ENCODE results near the gene FOXF1.

FOXF1 gene

DNA sequence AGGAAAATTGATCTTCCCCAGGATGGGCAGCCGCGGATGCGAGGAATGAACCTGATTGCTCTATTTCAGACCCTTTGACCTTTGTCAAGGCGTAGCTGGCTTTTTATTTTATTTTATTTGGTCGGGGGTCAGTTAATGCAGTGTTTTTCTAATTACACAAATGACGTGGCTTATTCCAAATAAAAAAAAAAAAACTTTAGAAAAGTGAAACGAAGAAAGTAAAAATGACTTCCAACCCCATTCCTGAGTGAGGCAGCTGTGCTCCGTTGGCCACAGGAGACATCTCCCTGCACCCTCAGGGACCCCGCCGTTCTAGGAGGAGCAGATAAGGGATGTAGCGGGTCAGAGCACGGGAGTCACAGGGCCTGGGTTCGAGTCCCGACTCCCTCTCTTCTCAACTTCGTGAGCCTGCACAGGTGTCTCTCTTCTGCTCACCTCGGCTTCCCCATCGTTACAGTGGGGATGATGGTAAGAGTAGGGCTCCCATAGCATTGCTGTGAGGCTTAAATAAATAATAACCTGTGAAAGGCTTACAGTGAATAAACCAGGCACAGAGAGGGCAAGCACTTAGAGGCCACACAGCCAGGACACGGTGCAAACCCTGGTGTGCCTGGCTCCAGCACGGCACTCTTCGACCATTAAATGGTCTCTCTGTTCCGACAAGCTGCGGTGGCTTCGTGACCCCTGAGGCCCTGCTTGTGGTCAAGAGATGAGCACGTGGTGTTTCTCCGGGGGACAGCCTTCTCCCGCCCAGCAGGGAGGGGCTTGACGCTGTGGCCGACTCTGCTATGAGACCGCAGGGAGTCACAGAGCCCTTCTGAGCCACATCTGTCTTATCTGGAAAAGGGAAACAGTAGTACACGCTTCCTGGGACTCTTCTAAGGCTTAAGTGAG, 10.2 kb downstream of the FOXF1 start:
- no peak overlapping the region for H3K4me3 ChIP-seq (ENCODE audit: low read depth, low read length)
- in situ Hi-C loops (cut with HindIII; ENCODE audit: low sequenced_read_pairs): no loop called here
- TF ChIP-seq, protein P1, sequence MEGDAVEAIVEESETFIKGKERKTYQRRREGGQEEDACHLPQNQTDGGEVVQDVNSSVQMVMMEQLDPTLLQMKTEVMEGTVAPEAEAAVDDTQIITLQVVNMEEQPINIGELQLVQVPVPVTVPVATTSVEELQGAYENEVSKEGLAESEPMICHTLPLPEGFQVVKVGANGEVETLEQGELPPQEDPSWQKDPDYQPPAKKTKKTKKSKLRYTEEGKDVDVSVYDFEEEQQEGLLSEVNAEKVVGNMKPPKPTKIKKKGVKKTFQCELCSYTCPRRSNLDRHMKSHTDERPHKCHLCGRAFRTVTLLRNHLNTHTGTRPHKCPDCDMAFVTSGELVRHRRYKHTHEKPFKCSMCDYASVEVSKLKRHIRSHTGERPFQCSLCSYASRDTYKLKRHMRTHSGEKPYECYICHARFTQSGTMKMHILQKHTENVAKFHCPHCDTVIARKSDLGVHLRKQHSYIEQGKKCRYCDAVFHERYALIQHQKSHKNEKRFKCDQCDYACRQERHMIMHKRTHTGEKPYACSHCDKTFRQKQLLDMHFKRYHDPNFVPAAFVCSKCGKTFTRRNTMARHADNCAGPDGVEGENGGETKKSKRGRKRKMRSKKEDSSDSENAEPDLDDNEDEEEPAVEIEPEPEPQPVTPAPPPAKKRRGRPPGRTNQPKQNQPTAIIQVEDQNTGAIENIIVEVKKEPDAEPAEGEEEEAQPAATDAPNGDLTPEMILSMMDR (IDR thresholded peaks at IDR 0.05; ENCODE audit: low read depth, low read length): no peak
- DNase-seq (ENCODE audit: low read depth, low spot score): no peak

DNA sequence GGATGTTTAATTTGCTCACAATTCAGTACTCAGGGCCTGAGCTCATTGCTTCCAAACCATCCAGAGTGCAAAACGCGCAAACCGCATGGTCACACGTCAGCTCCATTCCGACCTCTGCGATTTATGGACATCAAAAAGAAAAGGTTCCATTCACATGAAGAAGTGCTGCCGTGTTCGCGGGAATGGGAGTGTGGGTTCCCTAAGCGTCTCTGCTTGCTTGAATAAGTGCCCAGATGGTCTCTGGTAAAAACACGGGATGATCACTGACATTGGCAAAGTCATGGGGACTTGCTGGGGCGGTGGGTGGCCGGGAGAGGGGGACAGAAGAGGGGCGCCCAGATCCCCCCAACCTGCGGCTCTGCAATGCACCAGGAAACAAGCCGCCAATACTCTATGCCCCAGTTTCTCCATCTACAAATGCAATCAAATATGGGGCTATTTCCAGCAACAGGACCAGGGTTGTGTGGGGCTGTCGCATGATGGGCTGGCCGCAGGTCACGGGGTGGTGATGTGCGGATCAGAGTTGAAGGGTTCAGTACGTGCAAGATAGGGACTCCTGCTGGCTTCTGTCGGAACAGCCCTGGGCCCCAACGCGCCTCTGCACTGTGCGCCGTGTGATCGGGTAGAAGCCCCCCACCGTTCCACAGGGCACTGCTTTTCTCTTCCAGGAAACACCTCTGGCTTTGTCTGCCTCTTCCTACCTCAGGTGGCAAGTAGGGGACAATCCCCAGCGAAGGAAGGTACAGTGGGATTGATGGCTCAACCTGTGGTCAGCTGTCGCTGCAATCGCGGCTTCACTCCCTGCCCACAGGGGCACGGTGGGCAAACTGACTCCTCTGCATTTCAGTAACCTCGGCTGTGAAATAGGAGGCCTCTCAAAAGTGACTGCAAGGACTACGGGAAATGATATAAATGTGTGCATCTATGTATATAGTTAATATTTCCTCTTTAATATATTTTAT, 11.2 kb downstream of the FOXF1 start:
- in situ Hi-C loops (cut with HindIII; ENCODE audit: low sequenced_read_pairs): no loop called here
- H3K4me3 ChIP-seq (ENCODE audit: low read depth, low read length): no peak overlapping the region

DNA sequence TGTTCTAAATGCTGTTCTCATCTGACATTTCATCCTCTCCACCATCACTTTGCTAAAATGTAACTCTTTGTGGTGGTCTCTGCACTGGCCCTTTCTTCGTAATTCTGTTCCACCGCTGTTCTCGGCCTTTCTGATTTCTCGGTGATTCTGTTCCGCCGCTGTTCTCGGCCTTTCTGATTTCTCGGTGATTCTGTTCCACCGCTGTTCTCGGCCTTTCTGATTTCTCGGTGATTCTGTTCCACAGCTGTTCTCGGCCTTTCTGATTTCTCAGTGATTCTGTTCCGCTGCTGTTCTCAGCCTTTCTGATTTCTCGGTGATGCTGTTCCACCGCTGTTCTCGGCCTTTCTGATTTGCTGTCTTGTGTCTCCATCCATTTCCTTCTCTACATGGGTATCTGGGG, 12.3 kb downstream of the FOXF1 start:
- H3K4me3 ChIP-seq (ENCODE audit: low read depth, low read length): no peak overlapping the region
- in situ Hi-C loops (cut with HindIII; ENCODE audit: low sequenced_read_pairs): no loop called here
- no peak for DNase-seq (ENCODE audit: low read depth, low spot score)
- TF ChIP-seq, protein P1 (IDR thresholded peaks at IDR 0.05; ENCODE audit: low read depth, low read length): no peak

More for the DNA sequence above, 11.2 kb downstream of the FOXF1 start:
- DNase-seq (ENCODE audit: low read depth, low spot score): no peak
- TF ChIP-seq, protein P1 (IDR thresholded peaks at IDR 0.05; ENCODE audit: low read depth, low read length): no peak

DNA sequence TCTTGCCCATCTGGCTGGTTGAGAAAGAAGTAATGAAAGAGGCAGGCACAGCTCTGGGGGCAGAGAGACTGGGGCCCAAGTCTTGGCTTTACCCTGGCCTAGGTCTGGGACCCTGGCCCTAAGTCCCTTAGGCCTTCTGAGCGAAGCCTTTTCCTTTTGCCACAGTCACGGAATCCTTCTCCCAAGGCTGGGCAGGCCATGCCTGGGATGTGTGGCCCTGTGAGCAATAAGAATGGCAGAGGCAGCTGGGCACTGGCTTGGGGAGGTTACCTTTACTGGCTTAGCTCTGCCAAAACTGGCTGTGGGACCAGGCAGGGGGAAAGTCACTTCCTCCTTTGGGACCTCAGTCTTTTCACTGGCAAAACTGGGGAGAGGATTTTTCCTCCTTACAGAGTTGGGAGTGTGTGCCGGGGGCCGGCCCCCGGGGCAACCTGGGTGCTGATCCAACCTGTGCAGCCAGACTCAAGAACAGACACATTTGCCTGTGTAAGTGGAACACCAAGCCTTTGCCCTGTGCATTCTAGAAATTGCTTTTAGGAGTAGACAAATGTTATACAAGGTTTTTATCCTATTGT, 12.9 kb downstream of the FOXF1 start:
- no peak for DNase-seq (ENCODE audit: low read depth, low spot score)
- no peak overlapping the region for H3K4me3 ChIP-seq (ENCODE audit: low read depth, low read length)
- TF ChIP-seq, protein P1 (IDR thresholded peaks at IDR 0.05; ENCODE audit: low read depth, low read length): no peak
- in situ Hi-C loops (cut with HindIII; ENCODE audit: low sequenced_read_pairs): no loop called here

DNA sequence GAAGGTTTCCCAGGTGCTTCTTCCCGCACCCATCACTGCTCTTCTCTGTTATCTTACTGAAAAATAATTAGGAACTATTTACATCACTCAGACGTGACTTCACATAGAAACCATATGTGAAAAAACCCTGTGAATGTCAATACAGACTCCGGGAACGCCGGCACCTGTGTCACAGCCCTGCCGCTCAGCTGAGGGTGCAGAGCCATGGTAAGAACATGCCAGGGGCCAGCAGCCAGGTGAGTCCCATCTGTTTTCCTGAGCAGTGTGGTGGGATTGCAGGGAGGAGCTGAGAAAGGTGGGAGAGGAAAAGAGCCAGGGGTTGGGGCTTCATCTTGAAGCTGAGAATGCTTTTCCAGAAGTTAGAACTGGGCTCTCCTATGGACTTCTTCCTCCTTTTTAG, 13.7 kb downstream of the FOXF1 start:
- in situ Hi-C loops (cut with HindIII; ENCODE audit: low sequenced_read_pairs): no loop called here
- DNase-seq (ENCODE audit: low read depth, low spot score): no peak
- no peak overlapping the region for H3K4me3 ChIP-seq (ENCODE audit: low read depth, low read length)
- TF ChIP-seq, protein P1 (IDR thresholded peaks at IDR 0.05; ENCODE audit: low read depth, low read length): no peak

DNA sequence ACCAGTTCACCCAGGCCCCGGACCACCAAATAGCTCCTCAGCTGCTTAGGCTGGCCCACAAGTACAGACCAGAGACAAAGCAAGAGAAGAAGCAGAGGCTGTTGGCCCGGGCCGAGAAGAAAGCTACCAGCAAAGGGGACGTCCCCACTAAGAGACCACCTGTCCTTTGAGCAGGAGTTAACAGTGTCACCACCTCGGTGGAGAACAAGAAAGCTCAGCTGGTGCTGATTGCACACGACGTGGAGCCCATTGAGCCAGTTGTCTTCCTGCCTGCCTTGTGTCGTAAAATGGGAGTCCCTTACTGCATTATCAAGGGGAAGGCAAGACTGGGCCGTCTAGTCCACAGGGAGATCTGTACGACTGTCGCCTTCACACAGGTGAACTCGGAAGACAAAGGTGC, 15.4 kb downstream of the FOXF1 start:
- no peak overlapping the region for H3K4me3 ChIP-seq (ENCODE audit: low read depth, low read length)
- in situ Hi-C loops (cut with HindIII; ENCODE audit: low sequenced_read_pairs): no loop called here
- DNase-seq (ENCODE audit: low read depth, low spot score): no peak
- TF ChIP-seq, protein P1 (IDR thresholded peaks at IDR 0.05; ENCODE audit: low read depth, low read length): no peak
